B cell (primary cell): ENCODE data around the gene SNAPIN. TPM values are rescaled to one million over a fixed set of nuclear protein-coding genes. Genes with fewer than 3 reads are reported as not detected.

Experiments
- ATAC-seq: fragments of 200-7000 bp; cut with Tn5 transposase; one replicate; pipeline ENCODE4 v1.10.0; 2021; ENCODE audit warnings: low read depth, mild to moderate bottlenecking, moderate number of reproducible peaks, moderate library complexity
- CTCF ChIA-PET: fragments of 350-600 bp; sonication (Branson Sonifier 250); formaldehyde crosslinking; loops from one replicate; lab custom pipeline; 2021; ENCODE audit warnings: antibody characterized with exemption, inconsistent platforms; lab: Charles Lee
- POLR2A ChIA-PET: fragments of 350-600 bp; sonication (Branson Sonifier 250); formaldehyde crosslinking; loops from one replicate; lab custom pipeline; 2021; ENCODE audit warnings: antibody characterized with exemption; lab: Charles Lee
- DNase-seq: peaks from one replicate; pipeline ENCODE4 v3.0.0; 2013
- H2AFZ ChIP-seq: 2 replicates; pipeline ENCODE4 v1.6.1; 2012; ENCODE audit warnings: mild to moderate bottlenecking, low read depth, low read length; ENCODE audit not compliant: insufficient read depth, poor library complexity, severe bottlenecking
- H3K27ac ChIP-seq, 2 donors: 1 replicate in 1 of 2; 2 replicates in 1 of 2; pipeline ENCODE4 v1.5.1; 2012 to 2013; ENCODE audit warnings: low read length in 2 of 2, mild to moderate bottlenecking in 2 of 2, moderate library complexity in 1 of 2
- H3K27me3 ChIP-seq, 4 experiments: fragments of 200-600 bp in 1 of 4; sonication (generic) in 1 of 4; replicated peaks in 1 of 4; 1 replicate in 2 of 4; 2 replicates in 2 of 4; pipeline versions ENCODE4 v1.6.1 to v1.7.0; 2013 to 2016; ENCODE audit warnings: low read length in 3 of 4, mild to moderate bottlenecking in 2 of 4, mixed read lengths in 1 of 4, moderate library complexity in 1 of 4; ENCODE audit not compliant: insufficient read depth in 4 of 4, control insufficient read depth in 3 of 4; ENCODE audit errors: control extremely low read depth in 1 of 4
- H3K36me3 ChIP-seq, 2 experiments: replicated peaks in 1 of 2; 1 replicate in 1 of 2; 2 replicates in 1 of 2; pipeline versions ENCODE4 v1.6.1 to v1.7.1; 2013; ENCODE audit warnings: low read length in 1 of 2; ENCODE audit not compliant: insufficient read depth in 2 of 2, control insufficient read depth in 1 of 2; ENCODE audit errors: control extremely low read depth in 1 of 2, extremely low read depth in 1 of 2
- H3K4me1 ChIP-seq, 2 donors: fragments of 200-600 bp in 1 of 2; sonication (generic) in 1 of 2; 1 replicate in 1 of 2; 2 replicates in 1 of 2; pipeline versions ENCODE4 v1.5.1 to v1.6.1; 2013 to 2017; ENCODE audit warnings: low read length in 2 of 2; ENCODE audit not compliant: control insufficient read depth in 2 of 2, insufficient read depth in 2 of 2
- H3K4me2 ChIP-seq: replicated peaks from 2 replicates; pipeline ENCODE3; 2012; ENCODE audit warnings: mild to moderate bottlenecking, low read depth, low read length; ENCODE audit not compliant: poor library complexity, severe bottlenecking
- H3K4me3 ChIP-seq, 5 experiments: fragments of 200-600 bp in 1 of 5; sonication (generic) in 1 of 5; 1 replicate in 3 of 5; 2 replicates in 2 of 5; pipeline versions ENCODE4 v1.5.1 to v1.7.0; 2011 to 2016; ENCODE audit warnings: low read length in 4 of 5, mild to moderate bottlenecking in 4 of 5, low read depth in 2 of 5, control low read depth in 1 of 5, moderate library complexity in 1 of 5; ENCODE audit not compliant: insufficient read depth in 1 of 5; ENCODE audit errors: control extremely low read depth in 1 of 5, extremely low read depth in 1 of 5
- H3K79me2 ChIP-seq: fragments of 200-600 bp; sonication (generic); one replicate; pipeline ENCODE4 v1.6.0; 2016; ENCODE audit warnings: low read length; ENCODE audit not compliant: control insufficient read depth, insufficient read depth
- H3K9ac ChIP-seq: fragments of 200-600 bp; sonication (generic); 2 replicates; pipeline ENCODE4 v1.6.1; 2017; ENCODE audit warnings: mild to moderate bottlenecking, low read length, moderate library complexity
- H3K9me3 ChIP-seq, 3 donors: one replicate each; pipeline versions ENCODE4 v1.6.1 to v1.7.1; 2013; ENCODE audit warnings: low read length in 2 of 3; ENCODE audit not compliant: control insufficient read depth in 2 of 3, insufficient read depth in 1 of 3; ENCODE audit errors: control extremely low read depth in 1 of 3
- H4K20me1 ChIP-seq: 2 replicates; pipeline ENCODE4 v1.6.0; 2012; ENCODE audit warnings: mild to moderate bottlenecking, low read length; ENCODE audit not compliant: insufficient read depth, control insufficient read depth, poor library complexity, severe bottlenecking
- H3K27ac Mint-ChIP-seq: one replicate; pipeline ENCODE4 v1.8.0; 2021; ENCODE audit warnings: mixed read lengths
- H3K27me3 Mint-ChIP-seq: one replicate; pipeline ENCODE4 v1.8.0; 2021; ENCODE audit warnings: mixed read lengths
- H3K4me1 Mint-ChIP-seq: one replicate; pipeline ENCODE4 v1.8.0; 2021; ENCODE audit warnings: mixed read lengths
- H3K4me3 Mint-ChIP-seq: one replicate; pipeline ENCODE4 v1.8.0; 2021; ENCODE audit warnings: mixed read lengths
- H3K9me3 Mint-ChIP-seq: one replicate; pipeline ENCODE4 v1.8.0; 2022; ENCODE audit warnings: mixed read lengths; ENCODE audit not compliant: insufficient read depth
- CTCF ChIP-seq: fragments of 200-600 bp; IDR thresholded peaks from one replicate; pipeline ENCODE4 v1.8.0; 2022; ENCODE audit warnings: antibody characterized with exemption, mild to moderate bottlenecking
- EZH2 ChIP-seq: IDR thresholded peaks from 2 replicates; pipeline ENCODE4 v1.6.1; 2012; ENCODE audit warnings: borderline replicate concordance, low read depth, mild to moderate bottlenecking, moderate library complexity, low read length; ENCODE audit not compliant: insufficient read depth, poor library complexity, severe bottlenecking
- WGBS: methylation state at CpG from one replicate; pipeline ENCODE4 v1.1.5; 2013; ENCODE audit warnings: missing lambda C conversion rate; ENCODE audit not compliant: insufficient coverage; 5-methylcytosine and 5-hydroxymethylcytosine counted together
- intact Hi-C: fragments of 100-400 bp; cut with micrococcal nuclease; formaldehyde crosslinking; loops from one replicate; pipeline ENCODE4 v1.10.0; 2022
- polyA plus RNA-seq: library from polyadenylated mRNA; depleted of rRNA; stranded (reverse); fragments of >200 nt; gene quantifications from 2 replicates; pipeline ENCODE4 v1.2.3, GENCODE V29; 2012
- total RNA-seq, 2 donors: library from RNA; stranded (reverse); fragments of 120-200 nt in 1 of 2; gene quantifications; 1 replicate in 1 of 2; 2 replicates in 1 of 2; pipeline versions ENCODE4 v1.2.3 to v1.2.4, GENCODE V29; 2013 to 2022

SNAPIN gene
- total and polyA plus RNA-seq, 2 donors (not counting 1 experiment from before 2014, with no cell fraction given) = 22.7 to 37.6 TPM

GRCh38 chr1:153646672-153647345 lies 11.7 kb upstream of the SNAPIN start:
- ChIA-PET CTCF (interaction anchor here (0.9 to 2.4 kb wide), 2 partner anchors 10 to 74 kb away, joined by 3 to 6 read pairs; no protein-coding TSS in a partner anchor), POLR2A (no interaction called here)
- Mint-ChIP-seq H3K4me1 (peaks cover 13% of the 10 kb centered on the region), H3K27ac (no peak overlapping the region), H3K9me3 (no peaks in the 10 kb centered on the region), H3K27me3 (no peaks in the 10 kb centered on the region), H3K4me3 (no peak overlapping the region)
- peak overlapping the region in 1 of 2 donors; percentile 11 for H3K27ac ChIP-seq
- H3K36me3 ChIP-seq = peaks cover 24 to 59% of the 10 kb centered on the region in 2 experiments
- no peaks in the 10 kb centered on the region for H3K9me3 ChIP-seq
- H3K4me3 ChIP-seq = no peak overlapping the region
- no peak for TF ChIP-seq CTCF
- no peaks in the 10 kb centered on the region for H3K27me3 ChIP-seq
- peaks cover 12% of the 10 kb centered on the region for H4K20me1 ChIP-seq
- H3K4me2 ChIP-seq = no peak overlapping the region
- H2AFZ ChIP-seq = no peak overlapping the region
- no peak for ATAC-seq
- H3K79me2 ChIP-seq = peaks cover 14% of the 10 kb centered on the region
- no peak overlapping the region for H3K9ac ChIP-seq
- intact Hi-C loops = no loop called here
- DNase-seq = no peak
- whole genome bisulfite sequencing = no CpG with 5 or more reads among the region's 5 CpGs
- H3K4me1 ChIP-seq = no peaks in the 10 kb centered on the region

GRCh38 chr1:153647346-153647714 lies 11.2 kb upstream of the SNAPIN start:
- no peaks in the 10 kb centered on the region for H3K9me3 ChIP-seq
- intact Hi-C loops = no loop called here
- no peak for DNase-seq
- 85% methylated on average over 2 of the region's 2 CpGs for WGBS
- CTCF ChIA-PET = interaction anchor here (2.4 kb wide), 1 partner anchor 75 kb away, joined by 6 read pairs; no protein-coding TSS in a partner anchor
- H3K79me2 ChIP-seq = peaks cover 9% of the 10 kb centered on the region
- no peak for ATAC-seq
- peak overlapping the region in 1 of 2 donors; percentile 11 for H3K27ac ChIP-seq
- H3K27me3 ChIP-seq = no peaks in the 10 kb centered on the region
- H2AFZ ChIP-seq = no peak overlapping the region
- Mint-ChIP-seq H3K4me3 (no peak overlapping the region), H3K9me3 (no peaks in the 10 kb centered on the region), H3K4me1 (peaks cover 10% of the 10 kb centered on the region), H3K27me3 (no peaks in the 10 kb centered on the region), H3K27ac (no peak overlapping the region)
- no peak overlapping the region for H3K4me3 ChIP-seq
- peaks cover 8% of the 10 kb centered on the region for H4K20me1 ChIP-seq
- H3K9ac ChIP-seq = no peak overlapping the region
- peaks cover 21 to 54% of the 10 kb centered on the region in 2 experiments for H3K36me3 ChIP-seq
- POLR2A ChIA-PET = no interaction called here
- H3K4me1 ChIP-seq = no peaks in the 10 kb centered on the region
- no peak overlapping the region for H3K4me2 ChIP-seq
- TF ChIP-seq CTCF = no peak
- no peak for TF ChIP-seq EZH2
